ENCODE measurements around the gene HBS1L.

DNA sequence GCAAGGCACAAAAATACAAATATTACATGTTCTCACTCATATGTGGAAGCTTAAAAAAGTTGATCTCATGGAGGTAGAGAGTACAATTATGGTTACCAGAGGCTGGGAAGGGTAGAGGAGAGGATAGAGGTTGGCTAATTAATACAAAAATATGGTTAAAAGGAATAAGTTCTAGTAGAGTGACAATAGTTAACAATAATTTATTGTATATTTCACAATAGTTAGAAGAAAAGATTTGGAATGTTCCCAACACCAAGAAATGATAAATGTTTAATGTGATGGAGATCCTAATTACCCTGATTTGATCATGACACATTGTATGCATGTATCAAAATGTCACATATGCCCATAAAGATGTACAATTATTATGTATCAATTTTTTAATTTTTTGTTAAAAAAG, 106.5 kb downstream of the HBS1L start:
- TF ChIP-seq, protein P1, sequence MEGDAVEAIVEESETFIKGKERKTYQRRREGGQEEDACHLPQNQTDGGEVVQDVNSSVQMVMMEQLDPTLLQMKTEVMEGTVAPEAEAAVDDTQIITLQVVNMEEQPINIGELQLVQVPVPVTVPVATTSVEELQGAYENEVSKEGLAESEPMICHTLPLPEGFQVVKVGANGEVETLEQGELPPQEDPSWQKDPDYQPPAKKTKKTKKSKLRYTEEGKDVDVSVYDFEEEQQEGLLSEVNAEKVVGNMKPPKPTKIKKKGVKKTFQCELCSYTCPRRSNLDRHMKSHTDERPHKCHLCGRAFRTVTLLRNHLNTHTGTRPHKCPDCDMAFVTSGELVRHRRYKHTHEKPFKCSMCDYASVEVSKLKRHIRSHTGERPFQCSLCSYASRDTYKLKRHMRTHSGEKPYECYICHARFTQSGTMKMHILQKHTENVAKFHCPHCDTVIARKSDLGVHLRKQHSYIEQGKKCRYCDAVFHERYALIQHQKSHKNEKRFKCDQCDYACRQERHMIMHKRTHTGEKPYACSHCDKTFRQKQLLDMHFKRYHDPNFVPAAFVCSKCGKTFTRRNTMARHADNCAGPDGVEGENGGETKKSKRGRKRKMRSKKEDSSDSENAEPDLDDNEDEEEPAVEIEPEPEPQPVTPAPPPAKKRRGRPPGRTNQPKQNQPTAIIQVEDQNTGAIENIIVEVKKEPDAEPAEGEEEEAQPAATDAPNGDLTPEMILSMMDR (IDR thresholded peaks at IDR 0.05) = no peak
- no peak for TF ChIP-seq POLR2A (IDR thresholded peaks at IDR 0.05)
